A549 (cell line): ENCODE results near the gene NCOA3. TPM values are rescaled to one million over a fixed set of nuclear protein-coding genes. Genes with fewer than 3 reads are reported as not detected.
A peak's percentile ranks its signal among the peaks of the same experiment; 100 is the strongest.

Experiments
- ATAC-seq, 2 experiments: fragments of 200-7000 bp in 1 of 2; fragments of >200 bp in 1 of 2; cut with Nextera tagmentation in 1 of 2; cut with Tn5 transposase in 1 of 2; 3 replicates each; pipeline versions ENCODE4 v1.8.0 to v1.9.1; 2018 to 2020; ENCODE audit warnings: mild to moderate bottlenecking in 1 of 2, moderate library complexity in 1 of 2
- CTCF ChIA-PET: fragments of 300-600 bp; sonication (Branson Sonifier 250); formaldehyde crosslinking; extraction: SDS; loops from one replicate; lab custom pipeline; 2021; ENCODE audit warnings: antibody characterized with exemption, inconsistent platforms; lab: Yijun Ruan, JAX
- POLR2A ChIA-PET: fragments of 350-600 bp; formaldehyde crosslinking; extraction: SDS; loops from one replicate; lab custom pipeline; 2021; ENCODE audit warnings: antibody characterized with exemption, inconsistent platforms; lab: Yijun Ruan, JAX
- DNase-seq, 2 experiments: peaks; one replicate each; pipeline versions ENCODE4 v3.0.0 to v3.0.0-alpha.2; 2011 to 2016; ENCODE audit warnings: low read depth in 1 of 2, low spot score in 1 of 2
- FAIRE-seq: peaks from 2 replicates; lab custom pipeline; 2011; peaks lifted over from hg19 to GRCh38; lab: Jason Lieb, UNC
- H3K27ac ChIP-seq, 2 experiments: fragments of >200 bp; sonication (Bioruptor Twin); formaldehyde crosslinking; 3 replicates each; pipeline ENCODE4 v1.5.1; 2016 to 2017
- H3K4me1 ChIP-seq: fragments of >200 bp; sonication (Bioruptor Twin); formaldehyde crosslinking; 3 replicates; pipeline ENCODE4 v1.6.1; 2016
- H3K4me2 ChIP-seq: fragments of >200 bp; sonication (Bioruptor Twin); formaldehyde crosslinking; 3 replicates; pipeline ENCODE4 v1.6.1; 2016
- H3K4me3 ChIP-seq: fragments of >200 bp; sonication (Bioruptor Twin); formaldehyde crosslinking; 3 replicates; pipeline ENCODE4 v1.5.1; 2016
- H3K9me3 ChIP-seq: fragments of >200 bp; sonication (Bioruptor Twin); formaldehyde crosslinking; 3 replicates; pipeline ENCODE4 v1.6.1; 2016
- BHLHE40 ChIP-seq: IDR thresholded peaks from 2 replicates; pipeline ENCODE4 v1.6.1; 2012; ENCODE audit warnings: low read depth, low read length, inconsistent platforms
- CHD2 ChIP-seq: fragments of 150-350 bp; IDR thresholded peaks from 2 replicates; pipeline ENCODE4 v1.6.1; 2014; ENCODE audit warnings: low read length; ENCODE audit not compliant: partially characterized antibody
- E2F6 ChIP-seq: IDR thresholded peaks from 2 replicates; pipeline ENCODE4 v1.6.1; 2012; ENCODE audit warnings: low read depth, borderline replicate concordance
- ELK1 ChIP-seq: fragments of 150-350 bp; IDR thresholded peaks from 2 replicates; pipeline ENCODE4 v1.6.1; 2014; ENCODE audit warnings: low read depth, mild to moderate bottlenecking, low read length
- EP300 ChIP-seq, 2 experiments: fragments of >200 bp; sonication (Bioruptor Twin); formaldehyde crosslinking; IDR thresholded peaks; 2 replicates in 1 of 2; 3 replicates in 1 of 2; pipeline ENCODE4 v1.6.1; 2016 to 2017
- ESRRA ChIP-seq: fragments of 150-350 bp; IDR thresholded peaks from 2 replicates; pipeline ENCODE4 v1.6.1; 2014; ENCODE audit warnings: mild to moderate bottlenecking, low read length, borderline replicate concordance
- FOSL2 ChIP-seq, 2 experiments: fragments of 450-650 bp in 1 of 2; fragments of >200 bp in 1 of 2; sonication (Bioruptor Twin) in 1 of 2; formaldehyde crosslinking; IDR thresholded peaks; 2 replicates each; pipeline versions ENCODE4 v1.5.0 to v1.6.1; 2016 to 2020; ENCODE audit warnings: mild to moderate bottlenecking in 1 of 2, moderate library complexity in 1 of 2
- FOXS1 ChIP-seq: fragments of 250-450 bp; sonication (Bioruptor Pico); IDR thresholded peaks from 2 replicates; pipeline ENCODE4 v1.5.0; 2020; ENCODE audit warnings: mild to moderate bottlenecking, moderate library complexity
- HMGXB4 ChIP-seq: fragments of 250-450 bp; sonication (Bioruptor Pico); IDR thresholded peaks from 2 replicates; pipeline ENCODE4 v1.5.0; 2021; ENCODE audit warnings: mild to moderate bottlenecking, moderate library complexity, borderline replicate concordance
- HOXB13 ChIP-seq: fragments of 250-450 bp; sonication (Bioruptor Pico); IDR thresholded peaks from 2 replicates; pipeline ENCODE4 v1.5.0; 2020; ENCODE audit warnings: low read depth, mild to moderate bottlenecking, moderate library complexity
- JUNB ChIP-seq: fragments of >200 bp; sonication (Bioruptor Twin); formaldehyde crosslinking; IDR thresholded peaks from 2 replicates; pipeline ENCODE4 v1.6.1; 2016
- KDM5A ChIP-seq: fragments of 200-600 bp; sonication (generic); IDR thresholded peaks from 2 replicates; pipeline ENCODE4 v1.6.1; 2016; ENCODE audit warnings: antibody characterized with exemption, mild to moderate bottlenecking
- PBX3 ChIP-seq: IDR thresholded peaks from 2 replicates; pipeline ENCODE4 v1.6.1; 2012
- RARB ChIP-seq: fragments of 250-450 bp; sonication (Bioruptor Pico); IDR thresholded peaks from 2 replicates; pipeline ENCODE4 v1.8.0; 2021; ENCODE audit warnings: mild to moderate bottlenecking, moderate library complexity
- RNF2 ChIP-seq: fragments of 200-600 bp; sonication (generic); IDR thresholded peaks from 2 replicates; pipeline ENCODE4 v1.6.1; 2016; ENCODE audit warnings: low read depth, mild to moderate bottlenecking, antibody characterized with exemption, moderate library complexity, borderline replicate concordance
- SMC3 ChIP-seq: fragments of >200 bp; sonication (Bioruptor Twin); formaldehyde crosslinking; IDR thresholded peaks from 3 replicates; pipeline ENCODE4 v1.6.1; 2018; ENCODE audit warnings: inconsistent platforms
- SREBF2 ChIP-seq: fragments of 450-650 bp; IDR thresholded peaks from 2 replicates; pipeline ENCODE4 v1.6.1; 2014; ENCODE audit warnings: mild to moderate bottlenecking, moderate library complexity
- TFCP2L1 ChIP-seq: fragments of 250-450 bp; sonication (Bioruptor Pico); IDR thresholded peaks from 2 replicates; pipeline ENCODE4 v1.5.0; 2021; ENCODE audit warnings: mild to moderate bottlenecking
- TP53 ChIP-seq: fragments of 250-450 bp; sonication (Bioruptor Pico); IDR thresholded peaks from 2 replicates; pipeline ENCODE4 v1.5.0; 2021; ENCODE audit warnings: mild to moderate bottlenecking, moderate library complexity
- ZFP36 ChIP-seq: fragments of 450-650 bp; IDR thresholded peaks from 2 replicates; pipeline ENCODE4 v1.6.1; 2014; ENCODE audit warnings: borderline replicate concordance; ENCODE audit not compliant: partially characterized antibody
- WGBS: methylation state at CpG from one replicate; pipeline ENCODE4 v1.1.6; 2017; ENCODE audit errors: missing lambda C conversion rate; 5-methylcytosine and 5-hydroxymethylcytosine counted together
- polyA plus RNA-seq, 4 experiments: library from polyadenylated mRNA; depleted of rRNA in 3 of 4; stranded (reverse); fragments of >200 nt; fragmentation: RNase III in 1 of 4; extraction: RNeasy Plus Mini Kit Qiagen cat#74134 plus additional on column Dnase treatment in 1 of 4; gene quantifications; 2 replicates in 3 of 4; 3 replicates in 1 of 4; pipeline ENCODE4 v1.2.3, GENCODE V29; 2011 to 2017

The NCOA3 gene
- polyA plus RNA-seq, 2 of the 4 experiments (the other 2 are of a cell fraction) = 42.9 to 136 TPM

- TF ChIP-seq E2F6 (no peak), FOXS1 (CRISPR knock-in tag) (no peak), HOXB13 (CRISPR knock-in tag) (no peak), KDM5A (no peak), ESRRA (no peak)
Observed at GRCh38 chr20:47642118-47642517, 140.4 kb downstream of the NCOA3 start (continued).

GRCh38 chr20:47642624-47643023, 140.9 kb downstream of the NCOA3 start:
- 64% methylated on average over 4 of the region's 4 CpGs for WGBS
- CTCF ChIA-PET = interaction anchor here (0.7 to 1.1 kb wide), 2 partner anchors 9 to 21 kb away, joined by 3 to 6 read pairs; no protein-coding TSS in a partner anchor
- no peak for TF ChIP-seq E2F6
- no peak for TF ChIP-seq SMC3
- no peak for TF ChIP-seq TP53
- no peak for TF ChIP-seq ZFP36
- no peak for TF ChIP-seq KDM5A
- no peak for TF ChIP-seq ELK1
- TF ChIP-seq RARB (CRISPR knock-in tag) = no peak
- TF ChIP-seq TFCP2L1 (CRISPR knock-in tag) = no peak
- no peak for TF ChIP-seq CHD2
- TF ChIP-seq SREBF2 = no peak
- no peak for TF ChIP-seq FOSL2 (IDR thresholded peaks at IDR 0.05)
- no peak for TF ChIP-seq FOSL2 (CRISPR knock-in tag; IDR thresholded peaks at IDR 0.05)
- no peak for TF ChIP-seq BHLHE40
- no peak for TF ChIP-seq HMGXB4
- TF ChIP-seq RNF2 = no peak
- ATAC-seq (peak in 1 of 2 experiments; percentile 61; a peak in 3 of 6 replicates), FAIRE-seq (no peak), DNase-seq (peak; percentile 38 to 76)
- peak overlapping the region; percentile 52; the same call in 2 of the 3 replicates for H3K4me2 ChIP-seq
- POLR2A ChIA-PET = no interaction called here
- H3K4me1 ChIP-seq = peaks cover 28% of the 10 kb centered on the region
- no peaks in the 10 kb centered on the region for H3K9me3 ChIP-seq
- peak overlapping the region in 1 of 2 experiments; percentile 38; a peak in 2 of 6 replicates for H3K27ac ChIP-seq
- no peak overlapping the region for H3K4me3 ChIP-seq

GRCh38 chr20:47645632-47646031, 143.9 kb downstream of the NCOA3 start:
- FAIRE-seq = no peak
- Histone ChIP-seq H3K27ac (no peak overlapping the region), H3K4me2 (no peak overlapping the region), H3K4me1 (peaks cover 24% of the 10 kb centered on the region), H3K9me3 (no peaks in the 10 kb centered on the region), H3K4me3 (no peak overlapping the region)
- ATAC-seq = no peak
- no peak for DNase-seq
- TF ChIP-seq HMGXB4 = no peak
- TF ChIP-seq PBX3 = no peak
- no peak for TF ChIP-seq JUNB
- TF ChIP-seq EP300 (IDR thresholded peaks at IDR 0.05) = no peak
- no peak for TF ChIP-seq HOXB13 (CRISPR knock-in tag)
- CTCF ChIA-PET = interaction anchor here (0.7 to 1.3 kb wide), 2 partner anchors 18 to 1073 kb away, joined by 3 to 4 read pairs; no protein-coding TSS in a partner anchor
- WGBS = 89% methylated on average over 2 of the region's 2 CpGs
- POLR2A ChIA-PET = no interaction called here
